Stimulated activated CD4-positive, alpha-beta T cell treated with anti-CD3 and anti-CD28 coated beads, Interleukin-12 subunit alpha, Interleukin-12 subunit beta, amount 100 ng/mL, for 48 hours (primary cell): ENCODE data around the gene SMC4.

Experiments used
- DNase-seq, 3 donors: peaks; one replicate each; pipeline ENCODE4 v3.0.0-alpha.2; 2020; ENCODE audit warnings: low read depth in 2 of 3, low spot score in 1 of 3

Gene SMC4

DNA sequence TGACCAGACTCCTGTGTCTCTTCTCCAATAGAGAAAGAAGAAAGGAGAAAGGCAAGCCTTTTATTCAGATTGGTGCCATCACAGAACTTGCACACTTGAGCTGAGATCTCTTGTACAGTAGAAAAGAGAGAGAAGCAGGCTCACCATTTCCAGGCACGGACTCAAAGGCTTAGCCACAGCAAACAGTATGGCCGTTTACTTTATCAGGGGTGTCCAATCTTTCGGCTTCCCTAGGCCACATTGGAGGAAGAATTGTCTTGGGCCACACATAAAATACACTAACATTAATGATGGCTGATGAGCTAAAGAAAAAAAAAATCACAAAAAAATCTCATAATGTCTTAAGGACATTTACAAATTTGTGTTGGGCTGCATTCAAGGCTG is 5.4 kb upstream of the SMC4 start:
- DNase-seq: no peak

DNA sequence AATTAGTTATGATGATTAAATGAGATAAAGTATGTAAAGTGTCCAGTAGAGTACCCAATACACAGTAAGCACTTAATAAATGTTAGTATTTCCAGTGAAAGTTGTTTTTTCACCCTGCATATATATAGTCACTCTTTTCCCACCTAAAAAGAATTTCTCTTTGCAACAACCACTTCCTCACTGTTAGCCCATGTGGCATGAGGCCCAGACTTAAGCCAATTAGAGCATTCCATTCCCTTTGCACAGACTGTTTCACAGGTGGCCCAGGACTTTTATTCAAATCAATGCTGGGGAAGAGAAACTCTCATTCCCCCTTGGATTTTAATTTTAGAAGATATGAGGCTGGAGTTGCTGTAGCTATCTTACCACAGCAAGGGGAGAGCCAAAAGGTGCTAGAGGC is 4.2 kb upstream of the SMC4 start:
- DNase-seq: no peak

DNA sequence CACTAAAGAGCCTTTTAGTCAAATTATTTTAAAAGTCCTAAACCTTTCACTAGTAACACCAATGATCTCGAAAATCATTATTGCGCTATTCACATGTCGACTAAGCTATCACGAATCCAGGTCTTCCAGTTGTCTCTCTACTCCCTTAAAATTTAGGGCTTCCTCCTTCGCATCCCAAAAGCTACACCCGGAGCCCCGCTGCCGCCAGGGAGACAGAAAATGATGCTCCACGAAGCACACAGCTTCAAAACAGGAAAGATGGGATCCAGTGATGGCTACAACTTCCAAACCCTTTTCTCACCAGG is 678 bp upstream of the SMC4 start:
- DNase-seq: no peak

DNA sequence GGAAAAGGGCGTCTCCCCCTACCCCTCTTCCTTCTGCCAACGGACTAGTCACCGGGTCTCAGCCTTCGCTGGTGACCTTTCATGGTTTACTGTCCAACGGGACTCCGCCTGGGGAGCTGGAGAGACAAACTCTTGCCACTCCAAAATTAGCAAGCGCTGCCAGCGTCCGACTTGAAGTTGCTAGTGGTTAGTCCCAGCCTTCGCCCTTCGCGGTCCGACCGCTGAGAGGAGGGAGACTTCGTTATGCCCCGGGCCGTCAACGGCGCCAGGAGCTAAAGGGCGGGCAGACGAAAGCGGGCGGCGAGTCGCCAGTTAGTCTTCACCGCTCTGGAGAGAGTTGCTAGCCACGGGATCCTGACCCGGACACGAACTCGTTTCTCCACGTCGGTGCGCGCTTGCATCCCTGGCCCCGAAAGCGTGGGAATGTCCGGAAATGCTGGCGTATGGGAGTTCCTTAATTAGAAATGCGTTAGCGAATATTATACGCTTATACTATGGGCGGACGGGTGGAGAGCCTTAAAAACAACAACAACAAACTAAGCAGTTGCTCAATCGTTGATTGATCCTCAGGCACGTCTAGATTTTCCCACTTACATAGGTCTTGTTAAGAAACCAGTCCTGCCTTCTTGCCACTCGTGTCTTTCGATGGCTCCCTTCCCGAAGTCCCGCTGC is 716 bp downstream of the SMC4 start:
- peak in 1 of 3 donors; percentile 17 for DNase-seq

DNA sequence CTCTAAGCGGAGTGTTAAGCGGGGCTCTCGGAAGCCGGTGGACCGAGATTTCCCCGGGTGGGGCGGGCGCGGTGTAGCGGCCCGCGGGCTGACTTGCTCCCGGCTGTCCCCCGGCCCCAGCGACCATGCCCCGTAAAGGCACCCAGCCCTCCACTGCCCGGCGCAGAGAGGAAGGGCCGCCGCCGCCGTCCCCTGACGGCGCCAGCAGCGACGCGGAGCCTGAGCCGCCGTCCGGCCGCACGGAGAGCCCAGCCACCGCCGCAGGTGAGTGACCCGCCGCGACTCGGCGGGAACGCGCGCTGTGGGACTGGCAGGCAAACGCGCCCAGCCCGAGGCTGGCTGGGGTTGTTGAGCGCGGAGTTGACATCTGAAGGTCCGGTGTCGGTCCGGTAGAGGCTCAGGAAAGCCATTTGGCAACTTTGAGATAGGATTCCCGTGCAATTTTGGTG is 1.3 kb downstream of the SMC4 start:
- DNase-seq: no peak

DNA sequence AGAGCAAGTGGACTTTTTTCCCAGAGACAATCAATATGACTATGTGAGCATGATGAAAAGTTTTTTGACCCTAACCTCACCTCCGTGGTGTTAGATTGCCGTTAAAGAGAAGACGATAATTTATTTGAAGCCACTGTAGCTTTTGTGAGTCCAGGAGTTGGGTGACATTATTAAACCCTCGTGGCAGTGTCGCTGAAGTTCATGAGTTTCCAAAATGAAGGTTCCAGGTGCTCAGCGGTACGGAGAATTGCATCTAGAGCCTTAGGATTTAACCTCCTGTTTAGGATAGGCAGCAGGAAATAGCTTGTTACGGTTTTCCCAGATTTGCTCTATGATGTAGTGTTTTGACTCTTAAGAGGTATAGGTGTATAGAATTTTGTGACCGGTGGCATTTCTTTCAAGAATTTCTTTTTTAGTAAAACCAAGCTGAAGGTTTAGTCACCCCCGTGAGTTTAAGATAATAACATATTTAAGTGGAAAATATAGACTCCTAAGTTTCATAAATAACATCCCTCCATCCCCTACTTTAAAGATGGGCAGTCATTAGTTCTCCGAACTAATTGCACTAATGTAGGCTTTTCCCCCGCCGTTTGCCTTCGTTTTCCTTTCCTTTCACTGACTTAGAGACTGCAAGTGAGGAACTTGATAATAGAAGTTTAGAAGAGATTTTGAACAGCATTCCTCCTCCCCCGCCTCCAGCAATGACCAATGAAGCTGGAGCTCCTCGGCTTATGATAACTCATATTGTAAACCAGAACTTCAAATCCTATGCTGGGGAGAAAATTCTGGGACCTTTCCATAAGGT is 2.0 kb downstream of the SMC4 start:
- no peak for DNase-seq

DNA sequence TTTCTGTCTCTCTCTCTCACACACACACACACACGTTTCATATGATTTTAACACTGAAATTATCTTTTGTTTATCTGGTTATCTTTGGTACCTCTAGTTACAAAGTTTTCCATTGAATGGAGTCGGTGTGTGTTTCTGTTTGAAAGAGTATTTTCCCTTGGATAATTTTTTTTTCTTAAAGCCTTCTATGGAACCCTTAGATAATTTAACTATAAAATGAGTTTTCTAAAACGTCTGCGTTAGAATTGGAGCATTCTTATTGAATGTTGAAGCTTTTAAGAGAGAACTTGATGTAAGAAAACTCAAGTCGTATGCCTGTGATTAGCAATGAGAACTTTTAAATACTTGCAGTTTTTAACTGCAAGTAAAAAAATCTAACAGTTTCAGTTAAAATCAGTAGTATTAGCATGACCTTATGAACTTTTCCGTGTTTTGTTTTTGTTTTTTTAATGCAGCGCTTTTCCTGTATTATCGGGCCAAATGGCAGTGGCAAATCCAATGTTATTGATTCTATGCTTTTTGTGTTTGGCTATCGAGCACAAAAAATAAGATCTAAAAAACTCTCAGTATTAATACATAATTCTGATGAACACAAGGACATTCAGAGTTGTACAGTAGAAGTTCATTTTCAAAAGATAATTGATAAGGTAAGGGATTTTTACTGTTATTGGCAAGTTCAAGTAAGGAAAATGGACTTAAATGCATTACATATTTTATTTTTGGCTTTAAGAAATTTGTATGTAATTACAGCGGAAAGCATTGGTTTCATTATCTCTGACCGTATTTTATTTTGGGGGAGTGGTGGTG is 3.0 kb downstream of the SMC4 start:
- no peak for DNase-seq

DNA sequence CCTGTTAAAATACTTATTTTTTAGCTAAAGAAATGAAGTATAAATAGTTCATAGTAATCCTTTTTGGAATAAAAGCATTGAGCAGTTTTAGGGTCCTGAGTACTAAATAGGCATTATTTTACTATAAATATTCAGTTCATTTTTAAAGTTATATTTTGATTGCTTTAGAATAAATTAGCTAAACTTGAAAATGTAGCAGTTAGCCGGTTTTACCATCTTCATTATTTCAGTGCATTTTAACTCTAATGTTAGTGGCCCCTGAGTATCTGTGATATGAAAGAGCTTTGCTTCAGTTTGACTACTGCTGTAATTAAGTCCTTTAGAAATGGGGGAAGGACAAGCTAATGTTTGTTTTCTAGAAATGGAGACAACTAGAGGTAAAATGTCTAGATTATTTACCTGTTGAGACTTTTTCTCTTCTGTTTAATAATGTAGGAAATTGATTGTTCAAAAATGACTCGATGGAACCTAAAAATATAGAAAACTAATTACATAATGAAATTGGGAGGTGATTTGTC is 3.6 kb downstream of the SMC4 start:
- no peak for DNase-seq

DNA sequence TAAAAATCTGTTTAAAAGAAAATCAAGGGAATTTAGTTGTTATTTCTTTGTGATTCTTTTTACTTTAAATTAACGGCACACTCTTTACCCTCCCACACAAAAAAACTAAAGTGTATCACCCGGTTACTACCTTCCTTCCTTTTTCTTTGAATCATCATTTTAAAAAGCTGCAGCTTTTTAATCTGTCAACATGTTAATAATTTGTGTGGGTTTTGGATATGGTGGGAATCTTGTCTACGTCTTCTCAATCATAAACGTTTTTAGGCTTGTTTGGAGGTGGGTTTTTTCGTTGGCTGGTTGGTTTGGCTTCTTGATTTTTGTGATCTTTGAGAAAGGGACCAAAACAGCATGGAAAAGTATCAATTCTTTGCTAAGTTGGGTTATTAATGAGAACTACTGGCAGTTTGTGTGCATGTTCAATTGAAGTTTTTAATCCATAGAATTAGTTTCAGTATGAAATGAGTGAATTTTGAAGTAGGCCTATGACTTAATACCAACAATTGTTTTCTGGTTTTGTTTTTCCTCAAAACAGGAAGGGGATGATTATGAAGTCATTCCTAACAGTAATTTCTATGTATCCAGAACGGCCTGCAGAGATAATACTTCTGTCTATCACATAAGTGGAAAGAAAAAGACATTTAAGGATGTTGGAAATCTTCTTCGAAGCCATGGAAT is 4.5 kb downstream of the SMC4 start:
- DNase-seq: no peak

DNA sequence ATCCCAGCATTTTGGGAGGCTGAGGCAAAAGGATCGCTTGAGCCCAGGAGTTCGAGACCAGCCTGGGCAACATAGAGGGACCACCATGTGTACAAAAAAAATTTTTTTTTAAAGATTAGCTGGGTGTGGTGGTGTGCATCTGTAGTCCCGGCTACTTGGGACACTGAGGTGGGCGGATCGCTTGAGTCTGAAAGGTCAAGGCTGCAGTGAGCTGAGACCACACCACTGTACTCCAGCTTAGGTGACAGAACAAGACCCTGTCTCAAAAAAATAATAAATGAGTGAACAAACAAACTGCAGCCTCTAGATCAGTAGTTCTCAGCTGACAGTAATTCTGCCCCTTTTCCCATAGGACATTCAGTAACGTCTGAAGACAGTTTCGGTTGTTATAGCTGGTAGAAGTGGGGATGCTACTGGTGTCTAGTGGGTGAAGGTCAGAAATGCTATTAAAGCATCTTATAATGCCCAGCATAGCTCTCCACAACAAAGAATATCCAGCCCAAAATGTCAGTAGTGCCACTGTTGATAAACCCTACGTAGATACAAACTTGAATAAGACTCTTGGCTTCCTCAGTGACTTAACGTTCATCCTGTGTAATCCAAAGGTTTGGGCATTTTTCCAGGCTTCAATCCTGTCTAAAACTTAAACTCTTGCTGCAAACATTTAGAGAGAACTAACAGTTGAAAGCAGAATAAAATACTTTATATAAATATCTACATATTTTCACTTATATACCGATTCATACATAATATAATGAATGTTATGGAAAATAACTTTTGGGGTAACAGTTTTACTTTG is 10.6 kb downstream of the SMC4 start:
- DNase-seq: no peak

DNA sequence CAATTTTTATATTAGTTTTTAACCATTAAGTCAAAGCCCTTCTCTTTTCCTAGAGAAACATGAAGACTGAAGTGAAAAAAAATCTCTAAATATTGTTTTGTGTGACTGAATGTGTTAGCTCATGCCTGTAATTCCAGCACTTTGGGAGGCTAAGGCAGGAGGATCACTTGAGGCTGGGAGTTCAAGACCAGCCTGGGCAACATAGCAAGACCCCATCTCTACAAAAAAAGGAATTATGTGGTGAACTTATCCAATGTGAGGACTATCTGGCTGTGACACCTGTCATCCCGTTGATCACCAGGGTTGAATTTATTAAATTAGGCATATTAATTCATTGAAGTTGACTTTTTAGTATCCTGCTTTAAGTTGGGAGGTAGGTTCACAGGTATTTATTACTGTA is 13.0 kb downstream of the SMC4 start:
- DNase-seq: no peak

DNA sequence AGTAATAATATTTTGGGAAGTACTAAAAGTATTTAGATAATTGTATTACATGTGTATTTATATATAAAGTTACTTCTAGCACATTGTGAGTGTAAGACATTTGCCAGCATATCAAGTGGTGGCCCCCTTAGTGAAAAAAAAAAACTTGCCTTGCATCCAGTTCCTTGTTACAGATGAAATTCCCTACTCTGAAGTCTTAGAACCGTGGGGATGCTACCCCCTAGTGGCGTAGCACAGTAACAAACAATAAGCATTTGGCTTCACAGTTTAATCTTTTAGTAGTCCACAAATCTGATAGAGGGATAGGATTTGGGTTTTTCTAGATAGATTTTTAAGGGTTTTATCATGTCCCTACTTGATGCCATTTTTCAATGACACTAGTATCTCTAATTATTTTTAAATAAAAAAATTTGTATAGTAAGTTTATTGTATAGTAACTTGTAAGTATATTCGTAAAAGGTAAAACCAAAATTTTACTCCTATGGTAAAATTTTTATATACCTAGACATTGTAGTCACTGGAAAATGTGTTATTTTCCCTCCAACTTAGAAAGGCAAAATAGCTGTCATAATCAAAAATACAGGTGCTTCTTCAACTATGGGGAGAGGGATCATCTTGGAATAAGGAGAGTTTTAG is 14.3 kb downstream of the SMC4 start:
- DNase-seq: peak; percentile 34 to 50 (median 48)

DNA sequence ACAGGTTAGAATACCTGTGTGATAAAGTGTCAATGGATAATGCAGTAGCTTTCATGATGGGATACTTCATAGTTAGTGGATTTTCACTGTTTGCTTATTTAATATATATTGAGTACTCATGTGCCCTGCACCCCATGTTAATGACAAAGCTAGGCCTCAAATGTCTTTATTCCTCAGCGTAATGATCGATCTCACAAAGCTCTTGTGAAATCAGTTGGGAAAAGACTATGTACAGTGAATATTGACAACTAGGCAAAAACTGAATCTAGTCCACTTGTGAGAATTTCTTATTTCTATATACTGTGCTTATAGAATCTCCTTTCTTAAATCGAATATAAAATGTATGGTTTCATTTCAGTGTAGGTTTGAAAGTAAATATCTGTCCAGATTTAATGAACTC is 17.9 kb downstream of the SMC4 start:
- DNase-seq: no peak

DNA sequence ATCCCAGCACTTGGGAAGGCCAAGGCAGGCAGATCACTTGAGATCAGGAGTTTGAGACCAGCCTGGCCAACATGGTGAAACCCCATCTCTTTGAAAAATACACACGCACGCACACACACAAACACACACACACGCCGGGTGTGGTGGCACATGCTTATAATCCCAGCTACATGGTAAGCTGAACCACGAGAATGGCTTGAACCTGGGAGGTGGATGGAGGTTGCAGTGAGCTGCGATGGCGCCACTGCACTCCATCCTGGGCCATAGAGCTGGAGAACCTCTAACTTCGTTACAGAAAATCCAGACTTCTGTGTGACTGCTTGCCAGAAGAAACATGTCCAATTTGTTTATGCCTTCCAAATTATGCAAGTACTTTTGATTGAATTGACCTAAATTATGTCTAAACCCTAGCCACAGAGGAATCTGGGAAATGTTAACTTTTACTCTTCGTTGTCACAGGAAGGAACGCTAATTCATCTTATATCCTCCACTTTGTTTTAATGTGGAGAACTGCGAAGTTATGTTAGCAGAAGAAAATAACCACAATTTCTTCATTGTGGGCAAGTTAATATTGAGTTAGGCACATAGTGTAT is 28.5 kb downstream of the SMC4 start:
- no peak for DNase-seq

DNA sequence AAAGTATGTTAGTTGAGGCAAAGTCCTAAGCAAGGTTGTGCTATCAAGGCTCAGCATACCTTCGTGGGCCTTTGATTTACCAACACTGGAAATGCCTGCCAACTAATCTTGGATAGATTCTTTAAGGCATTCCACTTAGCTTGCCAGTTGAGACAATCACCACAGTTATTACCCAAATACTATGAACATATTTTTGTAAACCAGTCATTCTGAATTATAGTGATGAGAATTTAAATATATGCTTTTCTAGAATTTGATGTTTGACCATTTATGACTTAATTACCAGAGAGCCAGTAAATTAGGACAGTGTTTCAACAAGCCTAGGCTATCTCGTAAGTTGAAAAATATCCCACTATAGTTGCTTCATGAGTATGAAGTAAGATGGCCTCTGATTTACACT is 34.6 kb downstream of the SMC4 start:
- no peak for DNase-seq

DNA sequence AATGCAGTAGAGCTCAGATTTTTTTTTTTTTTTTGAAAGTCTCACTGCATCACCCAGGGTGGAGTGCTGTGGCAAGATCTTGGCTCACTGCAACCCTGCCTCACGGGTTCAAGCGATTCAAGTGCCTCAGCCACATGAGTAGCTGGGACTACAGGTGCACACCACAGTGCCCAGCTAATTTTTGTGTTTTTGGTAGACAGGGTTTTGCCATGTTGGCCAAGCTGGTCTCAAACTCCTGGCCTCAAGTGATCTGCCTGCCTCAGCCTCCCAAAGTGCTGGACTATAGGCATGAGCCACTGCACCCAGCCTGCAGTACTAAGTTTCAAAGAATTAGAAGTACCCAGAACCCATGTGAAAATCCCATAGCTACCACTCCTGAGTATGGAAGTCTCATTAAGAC is 35.6 kb downstream of the SMC4 start:
- no peak for DNase-seq

DNA sequence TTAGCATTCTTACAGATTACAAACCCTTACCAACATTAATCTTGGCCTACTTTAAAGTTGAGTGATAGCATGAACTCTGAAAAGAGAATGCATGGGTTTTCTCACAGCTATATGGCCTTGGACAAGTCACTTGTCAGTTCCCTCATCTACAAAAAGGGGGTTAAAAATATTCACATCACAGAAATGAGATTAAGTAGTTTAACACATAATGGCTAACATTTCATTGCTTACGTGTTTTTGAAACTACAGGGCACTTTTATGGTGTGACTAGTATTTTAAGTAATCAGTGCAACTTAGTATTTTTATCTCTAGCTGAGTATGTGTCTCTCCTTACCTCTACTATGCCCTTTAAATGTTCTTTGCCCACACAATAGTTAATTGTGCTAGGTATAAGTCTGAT is 36.3 kb downstream of the SMC4 start:
- no peak for DNase-seq

DNA sequence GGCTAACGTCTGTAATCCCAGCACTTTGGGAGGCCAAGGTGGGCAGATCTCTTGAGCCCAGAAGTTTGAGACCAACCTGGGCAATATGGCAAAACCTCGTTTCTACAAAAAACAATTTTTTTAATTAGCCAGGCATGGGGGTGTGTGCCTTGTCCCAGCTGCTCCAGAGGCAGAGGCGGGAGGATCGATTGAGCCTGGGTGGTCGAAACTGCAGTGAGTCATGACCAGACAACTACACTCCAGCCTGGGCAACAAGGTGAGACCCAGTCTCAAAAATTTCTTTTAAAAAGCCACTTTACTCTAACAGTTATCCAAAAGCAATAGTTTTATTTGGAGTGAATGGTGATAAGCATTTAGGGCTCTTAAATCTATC is 37.6 kb downstream of the SMC4 start:
- no peak for DNase-seq

DNA sequence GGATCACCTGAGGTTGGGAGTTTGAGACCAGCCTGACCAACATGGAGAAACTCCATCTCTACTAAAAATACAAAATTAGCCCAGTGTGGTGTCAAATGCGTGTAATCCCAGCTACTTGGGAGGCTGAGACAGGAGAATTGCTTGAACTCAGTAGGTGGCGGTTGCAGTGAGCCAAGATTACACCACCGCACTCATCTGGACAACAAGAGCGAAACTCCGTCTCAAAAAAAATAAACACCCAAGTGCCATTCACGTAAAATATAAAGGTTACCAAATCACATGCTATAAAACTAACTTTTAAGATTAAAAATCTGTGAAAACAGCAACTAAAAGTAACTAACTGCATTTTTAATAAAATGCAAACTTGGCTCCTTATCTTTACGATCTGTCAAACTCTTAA is 41.2 kb downstream of the SMC4 start:
- no peak for DNase-seq

DNA sequence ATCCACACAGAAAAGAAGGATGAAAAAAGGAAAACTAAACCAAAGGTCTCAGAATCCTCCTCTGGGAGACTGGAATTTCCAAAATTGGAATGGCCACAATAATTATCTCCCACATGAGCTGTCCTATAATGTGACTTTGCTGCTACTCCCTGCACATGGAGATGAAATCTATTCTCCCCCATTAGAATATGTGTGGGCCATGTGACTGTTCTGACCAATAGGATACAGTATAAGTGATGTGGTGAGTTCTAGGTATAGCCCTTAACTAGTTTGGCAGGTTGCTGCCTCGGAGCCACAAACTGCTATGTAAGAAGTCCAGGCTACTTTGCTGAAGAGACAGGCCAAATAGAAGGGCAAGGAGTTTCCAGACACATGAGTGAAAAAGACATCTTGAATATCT is 45.0 kb downstream of the SMC4 start:
- DNase-seq: no peak
